Measurements from ENCODE around the gene EPS15.
"Not testable (repeated sequence)": the region's sequence is repeated elsewhere in the genome, so short reads cannot be mapped to it uniquely, and the experiment has no call there.

The EPS15 gene

GRCh38 chr1:51542158-51542953 is 23.3 kb upstream of the EPS15 start:
- no peak for FAIRE-seq

- no peak for FAIRE-seq
Measured at GRCh38 chr1:51541313-51542050, 22.4 kb upstream of the EPS15 start.

DNA sequence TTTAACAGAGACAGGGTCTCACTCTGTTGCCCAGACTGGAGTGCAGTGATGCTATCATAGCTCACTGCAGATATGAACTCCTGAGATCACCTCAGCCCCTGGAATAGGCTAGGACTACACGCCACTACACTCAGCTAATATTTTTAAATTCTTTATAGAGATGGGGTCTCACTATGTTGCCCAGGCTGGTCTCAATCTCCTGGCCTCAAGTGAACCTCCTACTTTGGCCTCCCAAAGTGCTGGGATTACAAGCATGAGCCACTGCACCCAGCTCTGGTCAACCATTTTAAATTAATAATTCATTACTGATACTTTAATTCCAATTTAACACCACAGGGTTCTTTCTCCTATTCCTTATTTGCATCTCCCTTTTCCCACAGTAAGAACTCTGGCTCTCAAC is 18.5 kb upstream of the EPS15 start:
- FAIRE-seq, result no peak

DNA sequence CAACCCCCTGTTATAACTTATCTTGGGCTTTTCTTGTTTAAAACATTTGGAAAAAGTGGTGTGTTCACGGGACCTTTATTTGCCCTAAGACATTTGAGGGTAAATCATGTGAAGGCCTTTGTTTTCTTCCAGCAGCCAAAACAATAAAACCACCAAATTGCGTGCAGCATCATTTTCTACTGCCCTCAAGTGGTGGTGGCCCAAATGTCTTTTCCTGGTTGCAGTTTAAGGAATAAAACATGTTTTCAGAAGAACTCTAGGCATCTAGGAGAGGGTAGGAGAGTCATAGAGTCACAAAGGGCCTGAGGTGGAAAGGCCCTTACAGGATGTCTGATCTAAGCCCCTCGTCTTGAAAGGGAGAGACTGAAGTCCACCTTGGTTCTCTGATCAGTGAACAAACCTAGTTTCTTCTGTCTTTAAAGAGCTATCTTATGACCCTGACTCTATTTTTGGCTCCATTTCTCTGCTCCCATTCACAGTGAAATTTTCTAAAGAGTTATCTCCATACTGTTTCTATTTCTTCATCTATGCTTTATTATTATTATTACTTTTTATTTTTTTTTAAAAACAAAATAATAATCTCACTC is 16.0 kb upstream of the EPS15 start:
- FAIRE-seq, result peak; percentile 15

DNA sequence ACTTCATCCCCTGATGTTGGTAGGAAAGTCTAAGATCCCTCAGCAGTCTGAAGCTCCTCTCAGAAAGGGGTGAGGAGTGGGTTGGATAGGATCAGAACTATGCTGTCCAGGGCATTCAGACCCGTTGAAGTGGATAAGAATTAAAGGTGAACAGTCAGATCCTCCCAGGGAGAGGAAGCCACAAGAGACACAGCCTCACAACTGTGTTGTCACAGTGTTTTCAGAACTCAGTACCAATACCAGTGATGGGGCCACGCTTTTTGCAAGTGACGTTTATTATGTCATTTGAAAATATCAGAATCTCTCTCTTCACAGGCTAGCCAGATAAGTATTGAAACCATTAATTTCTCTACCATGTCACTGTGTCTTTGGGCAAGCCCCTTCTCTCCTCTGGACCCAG is 15.4 kb upstream of the EPS15 start:
- FAIRE-seq, result no peak

- FAIRE-seq, result no peak
Measured at GRCh38 chr1:51532853-51533252, 13.8 kb upstream of the EPS15 start.

GRCh38 chr1:51530447-51530846 is 11.4 kb upstream of the EPS15 start:
- not testable (repeated sequence) for FAIRE-seq

- no peak for FAIRE-seq
Measured at GRCh38 chr1:51527144-51527543, 8.1 kb upstream of the EPS15 start.

- no peak for FAIRE-seq
Measured at GRCh38 chr1:51526248-51526647, 7.2 kb upstream of the EPS15 start.

DNA sequence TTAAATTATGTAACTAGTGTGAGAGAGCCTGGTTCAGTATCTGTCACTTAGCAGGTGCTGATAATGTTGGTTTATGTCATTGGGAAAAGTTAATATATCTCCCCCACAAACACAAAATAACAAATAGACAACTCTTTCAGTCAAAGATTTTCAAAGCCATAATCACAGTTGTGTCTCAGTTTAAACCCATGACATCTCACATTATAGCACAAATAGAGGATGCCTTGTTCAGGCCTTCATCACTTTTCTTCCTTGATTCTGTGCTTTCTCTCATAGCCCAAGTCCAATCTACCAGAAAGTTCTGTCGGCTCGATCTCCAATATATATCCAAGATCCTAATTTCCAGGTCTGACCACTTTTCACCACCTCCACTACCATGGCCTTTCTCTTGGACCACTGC is 6.2 kb upstream of the EPS15 start:
- FAIRE-seq, result no peak

DNA sequence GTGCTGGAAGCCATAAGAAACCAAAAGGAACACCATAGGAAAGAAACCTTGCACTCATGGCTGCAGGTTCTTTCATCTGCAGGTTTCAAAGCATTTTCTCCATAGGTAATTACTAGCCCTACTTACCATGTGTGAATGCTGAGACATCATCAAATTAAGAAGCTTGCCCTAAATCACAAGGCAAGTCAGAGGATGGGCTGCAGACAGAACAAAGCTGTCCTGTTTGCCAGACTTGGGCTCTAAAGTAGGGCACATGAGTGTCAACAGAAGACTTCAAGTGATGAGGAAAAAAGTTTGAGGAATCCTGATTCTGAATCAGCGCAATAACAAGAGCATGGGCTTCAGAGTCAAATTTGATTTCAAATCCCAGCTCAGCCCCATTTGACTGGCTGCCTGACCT is 5.8 kb upstream of the EPS15 start:
- no peak for FAIRE-seq

DNA sequence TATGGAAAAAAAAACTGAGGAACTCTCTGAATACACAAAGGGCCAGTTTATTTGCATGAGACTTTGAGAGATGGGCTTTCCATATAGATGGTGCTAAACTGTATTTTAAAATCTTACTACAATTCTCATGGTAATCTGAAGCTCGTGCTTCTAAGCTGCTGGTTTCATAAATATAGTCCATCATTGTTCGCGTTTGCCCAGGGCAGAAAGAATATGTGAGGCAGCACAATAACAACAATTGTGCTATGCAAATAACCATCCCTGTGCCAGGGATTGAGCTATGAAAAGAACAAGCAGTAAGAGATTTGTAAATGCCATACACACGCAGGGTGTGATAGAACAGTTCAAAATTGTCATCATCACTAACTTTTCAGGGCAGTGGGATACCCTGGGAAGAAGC is 4.9 kb upstream of the EPS15 start:
- no peak for FAIRE-seq

DNA sequence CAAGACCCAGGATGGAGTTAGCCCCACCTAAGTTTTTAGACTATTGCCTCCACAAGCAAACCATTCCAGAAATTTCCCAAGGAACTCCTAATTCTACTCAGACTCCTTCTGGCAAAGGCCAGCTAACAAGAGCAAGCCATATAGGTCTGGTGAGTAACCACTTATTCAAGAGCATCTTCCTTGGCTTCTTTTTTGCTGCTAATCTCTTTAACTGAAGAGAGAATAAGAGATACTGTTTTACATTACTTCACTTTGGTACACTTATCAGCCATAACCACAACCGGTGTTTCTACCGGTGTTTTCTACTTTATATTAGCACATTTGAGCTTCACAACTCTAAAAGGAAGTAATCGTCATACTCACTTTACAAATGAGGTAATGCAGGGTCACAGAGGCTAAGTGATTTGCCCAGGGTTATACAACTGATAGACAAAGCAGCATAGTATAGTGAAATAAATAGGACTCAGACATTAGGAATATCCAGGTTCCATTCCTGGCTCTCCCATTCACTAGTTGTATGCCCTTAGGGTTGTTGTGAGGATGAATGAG is 1.7 kb upstream of the EPS15 start:
- FAIRE-seq, result no peak

DNA sequence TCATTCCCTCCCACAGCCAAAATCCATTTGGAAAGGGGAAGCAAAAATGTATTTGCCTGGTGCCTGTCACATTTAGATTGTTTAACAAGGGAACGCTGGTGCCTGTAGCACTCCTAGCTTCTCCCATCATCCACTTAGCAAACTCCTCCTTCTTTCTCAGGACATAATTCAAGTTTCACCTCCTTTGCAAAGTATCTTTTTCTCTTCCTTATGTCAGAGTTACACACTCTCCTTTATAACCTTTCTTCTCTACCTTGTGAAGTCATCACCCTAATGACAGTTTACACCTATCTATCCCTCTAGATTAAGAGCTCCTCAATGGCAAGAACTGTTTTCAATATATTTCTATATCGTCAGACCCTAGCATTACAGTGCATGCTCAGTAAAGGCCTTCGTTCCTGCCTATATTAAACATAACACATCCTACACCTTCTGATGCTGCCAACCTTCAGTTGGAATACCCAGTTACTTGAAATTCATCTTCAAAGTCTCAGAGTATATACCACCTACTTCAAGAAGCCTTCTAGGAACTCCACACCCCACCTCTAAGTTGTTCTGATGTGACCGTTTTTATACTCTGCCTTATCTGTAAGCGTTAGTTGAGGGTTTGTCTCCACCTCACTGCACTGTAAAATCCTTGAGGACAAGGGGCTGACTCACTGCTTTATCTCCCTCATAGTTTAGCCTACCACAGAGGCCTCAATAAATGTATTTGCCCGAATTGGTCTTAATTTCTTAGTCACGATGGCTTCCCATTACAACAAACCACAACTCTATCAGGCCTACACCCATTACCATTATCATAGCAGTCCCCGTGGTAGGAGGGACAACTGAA is 1.0 kb upstream of the EPS15 start:
- no peak for FAIRE-seq

DNA sequence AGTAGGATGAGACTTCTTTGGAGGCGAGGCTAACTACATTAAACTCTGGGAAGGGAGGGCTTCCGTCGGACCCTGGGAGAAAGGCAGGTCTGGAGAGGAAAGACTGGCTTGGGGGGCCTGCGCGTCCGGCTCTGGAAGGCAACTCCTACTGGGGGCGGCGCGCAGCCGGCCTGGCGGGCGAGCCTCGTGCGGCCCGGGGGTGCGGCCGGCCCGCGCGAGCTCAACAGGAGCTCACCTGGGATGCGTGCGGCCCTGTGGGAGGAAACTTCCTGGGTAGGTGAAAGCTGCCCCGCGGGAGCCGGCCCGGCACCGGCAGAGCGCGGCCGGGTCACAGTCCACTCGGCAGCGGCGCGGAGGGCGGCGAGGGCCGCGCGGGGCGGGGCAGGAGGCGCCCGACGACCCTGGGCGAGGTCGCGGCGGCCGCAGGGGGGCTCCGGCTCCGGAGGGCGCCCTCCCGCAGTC is 449 bp downstream of the EPS15 start:
- FAIRE-seq, result no peak

GRCh38 chr1:51518033-51518585 is 957 bp downstream of the EPS15 start:
- no peak for FAIRE-seq

GRCh38 chr1:51517361-51518032 is 1.6 kb downstream of the EPS15 start:
- no peak for FAIRE-seq

- no peak for FAIRE-seq
Measured at GRCh38 chr1:51516649-51517158, 2.4 kb downstream of the EPS15 start.

DNA sequence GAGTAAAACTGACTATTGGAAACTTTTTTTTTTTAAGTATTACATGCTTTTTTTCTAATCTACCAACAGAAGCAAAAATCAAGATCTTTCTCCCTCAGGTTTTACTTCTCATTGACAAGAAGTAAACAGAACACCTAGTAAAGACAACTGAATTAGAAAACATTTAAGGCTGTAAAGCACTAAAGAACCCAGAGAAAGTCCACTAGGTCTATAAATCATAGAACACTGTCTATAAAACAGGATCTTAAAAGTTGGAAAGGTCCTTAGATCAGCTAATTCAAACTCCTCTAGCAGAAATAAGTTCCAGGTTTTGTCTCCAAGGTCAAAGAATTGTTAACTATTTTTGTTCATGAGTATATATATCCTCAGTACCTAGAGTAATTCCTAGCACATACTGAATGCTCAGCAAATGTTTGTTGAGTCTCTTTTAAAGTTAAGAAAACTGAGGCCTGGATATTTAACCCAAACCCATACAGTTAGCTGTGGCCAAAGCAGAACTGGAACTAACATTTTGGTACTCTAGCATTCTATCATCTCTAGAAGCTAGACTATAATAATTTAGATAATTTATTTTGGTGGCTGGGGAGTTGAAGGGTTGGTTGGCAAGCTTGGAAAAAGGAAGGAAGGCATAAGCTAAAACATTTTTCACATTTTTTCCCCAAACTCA is 3.0 kb downstream of the EPS15 start:
- no peak for FAIRE-seq

GRCh38 chr1:51515312-51515960 is 3.6 kb downstream of the EPS15 start:
- no peak for FAIRE-seq

Data from TTC549 (cell line).